HG03175 (cell line): ENCODE data around the gene RNF224.

Source experiments
- ATAC-seq: cut with Tn5 transposase; IDR thresholded peaks from one replicate; pipeline ENCODE4 v1.9.1; 2021; ENCODE audit warnings: mild to moderate bottlenecking, moderate library complexity; ENCODE audit not compliant: unreplicated experiment

The RNF224 gene

GRCh38 chr9:137213160-137214060, 13.9 kb upstream of the RNF224 start:
- no peak for ATAC-seq

- ATAC-seq = no peak
These were observed 12.7 kb upstream of the RNF224 start for GRCh38 chr9:137214620-137215019.

DNA sequence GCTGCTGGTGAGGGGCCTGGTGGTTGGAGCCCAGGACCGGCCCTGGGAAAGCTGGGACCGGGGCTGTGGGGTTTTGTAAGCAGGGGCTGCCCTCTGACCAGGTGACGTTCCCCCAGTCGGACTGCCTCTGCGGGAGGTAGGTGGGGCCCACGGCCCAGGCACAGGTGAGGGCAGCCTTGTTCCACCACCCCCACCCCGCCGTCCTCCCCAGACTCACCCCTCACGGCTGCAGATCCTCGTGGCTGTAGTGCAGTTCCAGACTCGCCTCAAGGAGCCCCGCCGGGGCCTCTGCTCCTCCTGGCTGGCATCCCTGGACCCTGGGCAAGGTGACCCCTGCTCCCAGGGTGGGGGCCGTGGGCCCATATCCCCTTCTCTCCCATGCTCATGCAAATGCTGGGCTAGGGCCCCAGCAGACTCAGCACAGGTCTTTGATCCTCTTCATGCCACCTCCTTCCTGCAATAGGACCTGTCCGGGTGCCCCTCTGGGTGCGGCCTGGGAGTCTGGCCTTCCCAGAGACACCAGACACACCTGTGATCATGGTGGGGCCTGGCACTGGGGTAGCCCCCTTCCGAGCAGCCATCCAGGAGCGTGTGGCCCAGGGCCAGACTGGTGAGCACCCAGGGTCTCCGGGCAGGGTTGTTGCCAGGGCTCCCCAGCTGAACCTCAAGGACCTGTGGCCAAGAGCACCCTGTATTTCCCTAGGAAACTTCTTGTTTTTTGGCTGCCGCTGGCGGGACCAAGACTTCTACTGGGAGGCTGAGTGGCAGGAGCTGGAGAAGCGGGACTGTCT, 11.9 kb upstream of the RNF224 start:
- ATAC-seq = no peak

DNA sequence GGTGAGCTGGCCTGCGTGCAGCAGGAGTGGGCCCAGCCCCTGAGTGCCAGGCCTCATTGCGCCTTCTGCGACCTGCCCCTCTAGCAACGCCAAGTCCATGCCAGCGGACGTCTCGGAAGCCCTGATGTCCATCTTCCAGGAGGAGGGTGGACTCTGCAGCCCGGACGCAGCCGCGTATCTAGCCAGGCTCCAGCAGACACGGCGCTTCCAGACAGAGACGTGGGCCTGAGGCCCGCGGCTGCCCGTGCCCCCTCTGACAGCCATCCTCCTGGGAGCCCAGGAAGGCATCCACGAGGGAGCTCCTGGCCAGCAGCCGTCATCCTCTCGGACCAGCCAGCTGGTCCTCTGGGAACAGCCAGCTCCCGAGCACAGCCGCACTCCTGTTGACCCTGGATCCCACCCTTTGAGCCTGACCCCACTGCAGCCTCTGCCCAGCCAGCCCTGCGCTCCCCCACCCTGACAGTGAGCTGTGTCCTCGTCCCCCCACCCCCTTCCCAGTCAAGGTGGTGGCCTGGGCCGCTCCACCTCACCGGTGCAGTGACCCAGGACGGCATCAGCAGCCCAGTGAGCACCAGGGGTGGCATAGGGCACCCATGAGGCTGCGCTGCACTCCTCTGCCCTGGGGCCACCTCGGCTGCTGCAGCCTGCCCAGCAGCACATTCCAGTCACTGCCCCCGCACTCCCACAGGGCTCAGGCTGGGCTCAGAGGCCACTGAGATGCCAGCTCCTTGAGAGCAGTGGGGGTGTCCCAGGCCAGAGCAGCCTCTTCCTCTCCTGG, 10.9 kb upstream of the RNF224 start:
- no peak for ATAC-seq

GRCh38 chr9:137217276-137218211, 9.8 kb upstream of the RNF224 start:
- ATAC-seq = no peak

- no peak for ATAC-seq
These were observed 9.0 kb upstream of the RNF224 start for GRCh38 chr9:137218212-137218753.

GRCh38 chr9:137218754-137219271, 8.5 kb upstream of the RNF224 start:
- ATAC-seq = no peak

- ATAC-seq = no peak
These were observed 7.5 kb upstream of the RNF224 start for GRCh38 chr9:137219757-137220316.

- no peak for ATAC-seq
These were observed 6.8 kb upstream of the RNF224 start for GRCh38 chr9:137220317-137221094.

- ATAC-seq = no peak
These were observed 6.2 kb upstream of the RNF224 start for GRCh38 chr9:137221095-137221505.

- no peak for ATAC-seq
These were observed 5.7 kb upstream of the RNF224 start for GRCh38 chr9:137221506-137222111.

GRCh38 chr9:137222190-137223077, 4.9 kb upstream of the RNF224 start, which contains the start of gene RNF208:
TSS of gene RNF208 (minus strand) at chr9:137222240. CDS start at chr9:137221212, 1,028 bp downstream.
- peak; percentile 0 for ATAC-seq

DNA sequence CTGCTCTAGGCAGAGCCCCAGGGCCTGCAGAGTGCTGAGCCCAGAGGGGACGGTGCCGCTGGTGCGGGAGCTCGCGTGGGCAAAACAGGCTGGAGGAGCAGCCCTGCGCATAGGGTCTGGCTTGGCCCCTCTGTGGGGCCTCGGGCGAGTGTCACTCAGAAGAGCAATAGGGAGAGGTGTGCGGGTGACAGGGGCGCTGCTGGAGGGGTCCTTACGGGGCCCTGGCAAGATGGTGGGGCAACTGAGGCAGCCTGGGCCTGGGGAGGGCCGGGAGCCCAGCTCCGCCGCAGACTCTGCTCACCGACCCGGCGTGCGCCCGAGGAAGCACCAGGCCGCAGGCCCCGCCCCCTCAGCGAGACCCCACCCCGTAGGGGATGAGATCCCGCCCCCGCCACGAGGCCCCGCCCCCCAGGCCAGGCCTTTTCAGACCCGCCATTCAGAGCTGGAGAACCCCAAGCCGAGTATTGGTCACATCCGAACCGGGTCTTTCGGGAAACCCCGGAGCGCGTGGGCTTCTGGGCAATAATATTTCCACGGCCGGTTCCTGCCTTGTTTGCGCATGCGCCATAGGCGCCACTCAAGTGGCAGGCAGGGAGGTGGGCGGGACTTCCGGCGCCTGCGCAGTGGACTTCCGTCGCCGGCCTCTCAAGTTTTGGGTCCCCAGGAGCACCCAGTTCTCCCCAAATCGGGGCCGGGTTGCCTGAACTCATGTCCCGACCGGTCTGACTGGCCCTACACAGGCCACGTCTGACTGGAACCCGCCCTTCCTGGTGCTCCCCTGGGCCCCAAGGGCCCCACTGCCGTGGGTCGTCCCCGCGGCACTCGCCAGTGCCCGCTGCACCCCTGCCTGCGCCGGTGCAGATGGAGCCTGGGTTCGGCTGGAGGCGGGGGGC, 4.0 kb upstream of the RNF224 start:
- ATAC-seq = peak; percentile 74

- no peak for ATAC-seq
These were observed 2.2 kb upstream of the RNF224 start, which contains the start of gene CYSRT1 for GRCh38 chr9:137224830-137225694. TSS of gene CYSRT1 (plus strand) at chr9:137225174. CDS start at chr9:137225622, 448 bp downstream.
